ENCODE measurements around the gene RNF149. TPM values are rescaled to one million over a fixed set of nuclear protein-coding genes. Genes with fewer than 3 reads are reported as not detected.
A peak's percentile ranks its signal among the peaks of the same experiment; 100 is the strongest.

Gene RNF149
- total RNA-seq, 1 donor from 2014 or later, result 35.0 TPM

DNA sequence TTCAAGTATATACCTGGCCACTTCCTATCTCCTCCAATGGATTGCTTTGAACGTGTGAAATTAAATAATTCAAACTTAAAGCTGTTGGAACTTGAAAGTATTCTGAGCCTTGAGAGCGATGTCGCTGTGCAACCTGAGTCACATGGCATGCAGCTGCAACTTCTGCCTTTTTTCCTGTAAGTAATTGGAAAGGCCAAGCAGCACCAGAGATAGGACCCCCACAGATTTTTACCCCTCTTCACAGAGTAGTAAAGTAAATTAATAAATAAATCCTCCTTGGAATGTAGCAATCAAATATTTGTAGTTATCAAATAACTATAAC is 3.2 kb upstream of the RNF149 start:
- Mint-ChIP-seq H3K27me3 (ENCODE audit: insufficient read depth, low read depth) (peaks cover 6% of the 10 kb centered on the region), H3K4me1 (peaks cover 16% of the 10 kb centered on the region), H3K36me3 (peaks cover 4% of the 10 kb centered on the region), H3K27ac (no peak overlapping the region), H3K9me3 (peaks cover 2% of the 10 kb centered on the region), H3K4me3 (no peak overlapping the region)
- Histone ChIP-seq H4K20me1 (ENCODE audit: low read depth) (peaks cover 13% of the 10 kb centered on the region), H3K9ac (no peak overlapping the region), H3K4me1 (peaks cover 5% of the 10 kb centered on the region), H3K4me2 (no peak overlapping the region), H3K27ac (no peak overlapping the region), H3K36me3 (no peaks in the 10 kb centered on the region), H3F3A (ENCODE audit: low read depth) (no peaks in the 10 kb centered on the region), H3K79me2 (ENCODE audit: low read depth) (peaks cover 18% of the 10 kb centered on the region), H2AFZ (replicated peaks) (no peak overlapping the region), H3K27me3 (peaks cover 12% of the 10 kb centered on the region), H3K4me3 (no peak overlapping the region), H3K9me3 (ENCODE audit: low read depth) (no peaks in the 10 kb centered on the region)
- no peak for TF ChIP-seq EZH2phosphoT487 (IDR thresholded peaks at IDR 0.05)
- TF ChIP-seq, protein P1, sequence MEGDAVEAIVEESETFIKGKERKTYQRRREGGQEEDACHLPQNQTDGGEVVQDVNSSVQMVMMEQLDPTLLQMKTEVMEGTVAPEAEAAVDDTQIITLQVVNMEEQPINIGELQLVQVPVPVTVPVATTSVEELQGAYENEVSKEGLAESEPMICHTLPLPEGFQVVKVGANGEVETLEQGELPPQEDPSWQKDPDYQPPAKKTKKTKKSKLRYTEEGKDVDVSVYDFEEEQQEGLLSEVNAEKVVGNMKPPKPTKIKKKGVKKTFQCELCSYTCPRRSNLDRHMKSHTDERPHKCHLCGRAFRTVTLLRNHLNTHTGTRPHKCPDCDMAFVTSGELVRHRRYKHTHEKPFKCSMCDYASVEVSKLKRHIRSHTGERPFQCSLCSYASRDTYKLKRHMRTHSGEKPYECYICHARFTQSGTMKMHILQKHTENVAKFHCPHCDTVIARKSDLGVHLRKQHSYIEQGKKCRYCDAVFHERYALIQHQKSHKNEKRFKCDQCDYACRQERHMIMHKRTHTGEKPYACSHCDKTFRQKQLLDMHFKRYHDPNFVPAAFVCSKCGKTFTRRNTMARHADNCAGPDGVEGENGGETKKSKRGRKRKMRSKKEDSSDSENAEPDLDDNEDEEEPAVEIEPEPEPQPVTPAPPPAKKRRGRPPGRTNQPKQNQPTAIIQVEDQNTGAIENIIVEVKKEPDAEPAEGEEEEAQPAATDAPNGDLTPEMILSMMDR (IDR thresholded peaks at IDR 0.05), result no peak
- no peak for TF ChIP-seq EZH2 (IDR thresholded peaks at IDR 0.05)
- no peak for DNase-seq (ENCODE audit: low spot score)

- no peak overlapping the region for H3K4me3 ChIP-seq
- H3K27me3 ChIP-seq, result peaks cover 12% of the 10 kb centered on the region
- Mint-ChIP-seq H3K4me3 (no peak overlapping the region), H3K9me3 (peaks cover 2% of the 10 kb centered on the region), H3K36me3 (peaks cover 8% of the 10 kb centered on the region), H3K27ac (peak overlapping the region; percentile 29), H3K4me1 (peaks cover 20% of the 10 kb centered on the region), H3K27me3 (ENCODE audit: insufficient read depth, low read depth) (peaks cover 6% of the 10 kb centered on the region)
- H3K36me3 ChIP-seq, result no peaks in the 10 kb centered on the region
- peaks cover 11% of the 10 kb centered on the region for H3K4me1 ChIP-seq
- H2AFZ ChIP-seq (replicated peaks), result no peak overlapping the region
- H4K20me1 ChIP-seq (ENCODE audit: low read depth), result peaks cover 19% of the 10 kb centered on the region
- TF ChIP-seq, protein P1 (IDR thresholded peaks at IDR 0.05), result no peak
- TF ChIP-seq EZH2 (IDR thresholded peaks at IDR 0.05) (no peak), EZH2phosphoT487 (IDR thresholded peaks at IDR 0.05) (no peak)
- H3K27ac ChIP-seq, result no peak overlapping the region
- no peak overlapping the region for H3K9ac ChIP-seq
- no peak overlapping the region for H3K4me2 ChIP-seq
- DNase-seq (ENCODE audit: low spot score), result no peak
- no peaks in the 10 kb centered on the region for H3F3A ChIP-seq (ENCODE audit: low read depth)
- H3K79me2 ChIP-seq (ENCODE audit: low read depth), result peaks cover 24% of the 10 kb centered on the region
- H3K9me3 ChIP-seq (ENCODE audit: low read depth), result no peaks in the 10 kb centered on the region
Measured at GRCh38 chr2:101310834-101311695, 2.6 kb upstream of the RNF149 start.

DNA sequence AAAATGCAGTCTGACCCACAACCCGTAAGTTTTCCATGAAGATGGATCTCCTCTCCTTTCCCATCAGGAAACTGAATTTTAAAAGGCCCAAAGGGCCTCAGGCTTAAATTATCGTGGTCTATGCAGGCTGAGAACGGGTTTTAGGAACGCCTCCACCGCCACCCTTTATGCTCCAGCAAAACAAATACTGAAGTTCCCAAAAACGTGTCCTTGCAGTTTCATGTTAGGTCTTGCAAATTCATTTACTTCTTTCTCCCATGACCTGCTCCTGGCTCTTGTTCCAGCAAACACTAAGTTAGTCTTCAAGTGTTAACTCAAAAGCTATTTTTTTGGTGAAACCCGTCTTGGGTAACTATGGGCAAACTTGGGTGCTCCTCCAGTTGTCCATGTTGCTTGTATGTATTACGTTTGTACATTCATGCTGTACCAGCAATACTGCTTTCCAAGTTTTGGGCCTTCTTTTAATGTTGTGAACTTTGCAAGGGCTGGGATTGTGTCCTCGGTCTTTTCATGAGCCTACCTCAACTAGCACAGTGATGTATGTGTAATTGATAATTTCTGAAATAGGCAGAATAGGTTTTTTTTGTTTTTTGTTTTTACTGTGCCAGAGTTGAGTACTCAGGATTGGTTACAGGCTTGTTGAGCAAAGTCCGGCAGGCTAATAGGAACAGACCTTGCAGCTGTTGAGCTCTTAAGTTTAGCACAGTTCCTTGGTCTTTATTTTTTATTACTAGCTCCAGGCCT is 1.8 kb upstream of the RNF149 start:
- Histone ChIP-seq H3K27ac (no peak overlapping the region), H2AFZ (replicated peaks) (no peak overlapping the region), H3K9me3 (ENCODE audit: low read depth) (no peaks in the 10 kb centered on the region), H3K79me2 (ENCODE audit: low read depth) (peaks cover 32% of the 10 kb centered on the region), H3F3A (ENCODE audit: low read depth) (no peaks in the 10 kb centered on the region), H3K4me3 (no peak overlapping the region), H3K4me1 (peaks cover 11% of the 10 kb centered on the region), H3K36me3 (no peaks in the 10 kb centered on the region), H3K9ac (no peak overlapping the region), H3K4me2 (no peak overlapping the region), H4K20me1 (ENCODE audit: low read depth) (peaks cover 27% of the 10 kb centered on the region), H3K27me3 (peaks cover 12% of the 10 kb centered on the region)
- no peak for DNase-seq (ENCODE audit: low spot score)
- Mint-ChIP-seq H3K9me3 (peaks cover 2% of the 10 kb centered on the region), H3K4me1 (peaks cover 28% of the 10 kb centered on the region), H3K4me3 (peak overlapping the region; percentile 46), H3K36me3 (peaks cover 13% of the 10 kb centered on the region), H3K27me3 (ENCODE audit: insufficient read depth, low read depth) (peaks cover 6% of the 10 kb centered on the region), H3K27ac (no peak overlapping the region)
- TF ChIP-seq EZH2phosphoT487 (IDR thresholded peaks at IDR 0.05) (no peak), EZH2 (IDR thresholded peaks at IDR 0.05) (no peak)
- TF ChIP-seq, protein P1 (IDR thresholded peaks at IDR 0.05), result no peak
